Measurements from ENCODE around the gene DNAJB9.

GRCh38 chr7:108576116-108576515 lies 6.4 kb downstream of the DNAJB9 start:
- TF ChIP-seq CTCF (IDR thresholded peaks at IDR 0.05): no peak
- no peak for TF ChIP-seq EP300 (IDR thresholded peaks at IDR 0.05)
- TF ChIP-seq POLR2AphosphoS5 (IDR thresholded peaks at IDR 0.05): no peak
